ENCODE results near the gene CDC5L. TPM values are rescaled to one million over a fixed set of nuclear protein-coding genes. Genes with fewer than 3 reads are reported as not detected.

The CDC5L gene
- total RNA-seq, 2 donors from 2014 or later = 18.0 to 18.9 TPM

GRCh38 chr6:44464527-44465310 is 77.2 kb downstream of the CDC5L start:
- Histone ChIP-seq H3K27me3 (replicated peaks; ENCODE audit: insufficient read depth) (peaks cover 2% of the 10 kb centered on the region), H3K4me3 (no peak overlapping the region), H3K27ac (no peak overlapping the region), H3K9me3 (no peaks in the 10 kb centered on the region), H3K4me1 (replicated peaks) (no peaks in the 10 kb centered on the region), H3K36me3 (no peaks in the 10 kb centered on the region)
- TF ChIP-seq POLR2A (IDR thresholded peaks at IDR 0.05) = no peak
- no peak for DNase-seq (ENCODE audit: low spot score)
- 84% methylated on average over 13 of the region's 13 CpGs for WGBS
- intact Hi-C loops (cut with DNase I) = no loop called here

GRCh38 chr6:44466955-44467354 is 79.4 kb downstream of the CDC5L start:
- Histone ChIP-seq H3K9me3 (no peaks in the 10 kb centered on the region), H3K27me3 (replicated peaks; ENCODE audit: insufficient read depth) (peaks cover 2% of the 10 kb centered on the region), H3K4me3 (no peak overlapping the region), H3K36me3 (no peaks in the 10 kb centered on the region), H3K4me1 (replicated peaks) (no peaks in the 10 kb centered on the region), H3K27ac (no peak overlapping the region)
- TF ChIP-seq POLR2A (IDR thresholded peaks at IDR 0.05) (no peak), CTCF (IDR thresholded peaks at IDR 0.05) (no peak), POLR2AphosphoS5 (IDR thresholded peaks at IDR 0.05) (no peak)
- WGBS = 93% methylated on average over 3 of the region's 3 CpGs
- DNase-seq (ENCODE audit: low spot score) = no peak
- intact Hi-C loops (cut with DNase I) = no loop called here

GRCh38 chr6:44468835-44469234 is 81.3 kb downstream of the CDC5L start:
- Histone ChIP-seq H3K27me3 (replicated peaks; ENCODE audit: insufficient read depth) (no peaks in the 10 kb centered on the region), H3K9me3 (no peaks in the 10 kb centered on the region), H3K36me3 (no peaks in the 10 kb centered on the region), H3K27ac (no peak overlapping the region), H3K4me3 (no peak overlapping the region), H3K4me1 (replicated peaks) (no peaks in the 10 kb centered on the region)
- 67% methylated on average over 6 of the region's 6 CpGs for WGBS
- intact Hi-C loops (cut with DNase I) = no loop called here
- TF ChIP-seq POLR2A (IDR thresholded peaks at IDR 0.05) = no peak
- TF ChIP-seq POLR2AphosphoS5 (IDR thresholded peaks at IDR 0.05) = no peak
- TF ChIP-seq CTCF (IDR thresholded peaks at IDR 0.05) = no peak
- DNase-seq (ENCODE audit: low spot score) = no peak

GRCh38 chr6:44470115-44470464 is 82.6 kb downstream of the CDC5L start:
- TF ChIP-seq CTCF (IDR thresholded peaks at IDR 0.05) = peak in 1 of 4 experiments; percentile 4
- TF ChIP-seq POLR2A (IDR thresholded peaks at IDR 0.05) = no peak
- no peak for TF ChIP-seq POLR2AphosphoS5 (IDR thresholded peaks at IDR 0.05)
- Histone ChIP-seq H3K36me3 (no peaks in the 10 kb centered on the region), H3K9me3 (no peaks in the 10 kb centered on the region), H3K4me3 (no peak overlapping the region), H3K27me3 (replicated peaks; ENCODE audit: insufficient read depth) (no peaks in the 10 kb centered on the region), H3K4me1 (replicated peaks) (no peaks in the 10 kb centered on the region), H3K27ac (no peak overlapping the region)
- 39% methylated on average over 7 of the region's 7 CpGs for whole genome bisulfite sequencing
- DNase-seq (ENCODE audit: low spot score) = no peak
- intact Hi-C loops (cut with DNase I) = no loop called here

GRCh38 chr6:44470746-44471145 is 83.2 kb downstream of the CDC5L start:
- Histone ChIP-seq H3K4me1 (replicated peaks) (peaks cover 2% of the 10 kb centered on the region), H3K27ac (no peak overlapping the region), H3K9me3 (no peaks in the 10 kb centered on the region), H3K36me3 (no peaks in the 10 kb centered on the region), H3K27me3 (replicated peaks; ENCODE audit: insufficient read depth) (no peaks in the 10 kb centered on the region), H3K4me3 (no peak overlapping the region)
- 74% methylated on average over 2 of the region's 2 CpGs for WGBS
- no peak for DNase-seq (ENCODE audit: low spot score)
- TF ChIP-seq POLR2AphosphoS5 (IDR thresholded peaks at IDR 0.05) (no peak), CTCF (IDR thresholded peaks at IDR 0.05) (no peak), POLR2A (IDR thresholded peaks at IDR 0.05) (no peak)
- intact Hi-C loops (cut with DNase I) = no loop called here

All from prostate gland (tissue), 2 donors.